HG02981 (cell line): ENCODE data around the gene GKN1.

Experiments used
- ATAC-seq: cut with Tn5 transposase; IDR thresholded peaks from one replicate; pipeline ENCODE4 v1.9.1; 2021; ENCODE audit warnings: mild to moderate bottlenecking, moderate library complexity; ENCODE audit not compliant: unreplicated experiment

GKN1 gene

DNA sequence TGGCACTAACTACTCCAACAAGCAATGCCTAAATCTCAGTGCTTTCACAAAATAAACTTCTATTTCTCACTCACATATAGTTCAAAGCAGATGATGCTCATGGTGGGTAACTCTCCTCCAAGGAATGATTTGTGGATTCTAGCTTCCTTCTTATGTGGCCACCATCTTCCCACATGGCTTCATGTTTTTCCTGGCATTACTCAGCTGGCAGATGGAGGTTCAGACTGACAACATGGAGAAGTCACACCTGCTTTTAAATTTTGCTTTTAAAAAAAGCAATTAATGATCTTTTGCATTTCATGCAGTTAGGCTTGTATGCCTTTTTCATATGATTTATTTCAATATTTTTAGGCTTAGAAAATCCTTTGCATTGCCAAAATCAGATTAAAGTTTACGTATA is 15.4 kb upstream of the GKN1 start:
- no peak for ATAC-seq

DNA sequence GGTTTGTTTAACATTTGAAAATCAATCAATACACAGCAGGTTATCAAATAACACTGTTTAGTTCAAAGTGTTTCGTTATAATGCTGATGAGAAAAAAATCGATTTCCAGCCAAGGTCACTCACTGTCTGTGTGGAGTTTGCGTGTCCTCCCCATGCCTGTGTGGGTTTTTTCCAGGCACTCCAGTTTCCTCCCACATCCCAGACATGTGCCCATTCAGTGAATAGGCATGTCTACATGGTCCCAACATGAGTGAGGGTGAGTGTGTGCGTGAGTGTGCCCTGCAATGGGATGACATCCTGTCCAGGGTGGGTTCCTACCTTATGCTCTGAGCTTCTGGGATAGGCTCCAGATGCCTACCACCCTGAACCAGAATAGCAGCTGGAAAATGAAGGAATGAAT is 13.1 kb upstream of the GKN1 start:
- ATAC-seq, result no peak

GRCh38 chr2:68964282-68964681 is 10.2 kb upstream of the GKN1 start:
- ATAC-seq, result no peak

DNA sequence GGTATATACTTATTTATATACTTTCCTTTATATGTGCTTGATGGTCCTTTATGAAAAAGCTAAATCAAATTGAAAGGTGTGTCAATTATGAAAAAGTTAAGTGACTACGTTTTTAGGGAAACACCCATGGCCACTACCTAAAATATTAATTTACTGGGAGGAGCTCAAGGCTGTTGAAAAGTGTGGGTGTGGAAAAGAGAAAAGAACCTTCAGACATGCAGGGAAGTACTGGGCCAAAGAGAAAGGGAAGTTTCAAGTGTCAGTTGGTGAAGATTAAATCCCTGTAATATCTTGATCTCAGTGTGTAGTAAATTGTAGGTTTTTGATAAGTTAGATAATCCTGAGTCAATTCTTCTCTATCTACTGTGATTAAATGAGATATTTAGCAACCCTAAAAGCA is 6.2 kb upstream of the GKN1 start:
- no peak for ATAC-seq

DNA sequence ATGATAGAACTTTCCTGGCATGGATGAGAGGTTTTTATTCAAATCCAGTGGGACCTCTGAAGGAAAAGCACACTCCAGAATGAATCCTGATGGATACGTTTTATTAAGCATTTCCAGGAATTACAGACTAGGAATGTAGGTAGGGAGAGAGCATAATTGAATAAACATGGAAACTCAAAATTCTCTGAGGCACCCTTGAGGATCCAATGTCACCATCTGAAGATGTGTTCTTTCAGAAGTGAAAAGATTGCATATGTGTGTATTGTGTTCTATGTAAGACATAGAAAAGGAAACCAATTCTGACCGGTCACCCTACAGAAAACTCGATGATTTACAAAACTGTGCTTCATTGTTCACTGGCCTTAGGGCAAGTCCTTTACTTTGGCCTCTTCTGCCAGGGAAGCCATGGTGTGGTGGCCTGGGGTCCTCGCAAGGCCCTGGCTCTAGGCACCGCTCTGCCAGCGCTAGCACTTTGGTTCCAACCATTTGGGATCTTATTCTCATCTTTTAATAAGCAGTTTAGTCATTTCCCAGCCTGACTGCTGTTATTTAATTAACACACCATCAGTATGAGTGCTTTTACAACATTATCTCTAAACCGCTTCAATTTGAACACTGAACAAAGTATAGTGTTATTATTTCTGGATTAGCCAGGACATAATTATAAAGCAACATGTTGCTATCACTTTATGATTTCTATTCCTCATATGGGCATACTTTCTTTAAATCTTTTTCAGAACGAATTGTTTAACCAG is 4.5 kb upstream of the GKN1 start:
- no peak for ATAC-seq

GRCh38 chr2:68970566-68971265 is 3.7 kb upstream of the GKN1 start:
- ATAC-seq, result no peak

- no peak for ATAC-seq
Measured at GRCh38 chr2:68971591-68972231, 2.7 kb upstream of the GKN1 start.

GRCh38 chr2:68974946-68975665 is 670 bp downstream of the GKN1 start:
- no peak for ATAC-seq

GRCh38 chr2:68975844-68976243 is 1.4 kb downstream of the GKN1 start:
- no peak for ATAC-seq

DNA sequence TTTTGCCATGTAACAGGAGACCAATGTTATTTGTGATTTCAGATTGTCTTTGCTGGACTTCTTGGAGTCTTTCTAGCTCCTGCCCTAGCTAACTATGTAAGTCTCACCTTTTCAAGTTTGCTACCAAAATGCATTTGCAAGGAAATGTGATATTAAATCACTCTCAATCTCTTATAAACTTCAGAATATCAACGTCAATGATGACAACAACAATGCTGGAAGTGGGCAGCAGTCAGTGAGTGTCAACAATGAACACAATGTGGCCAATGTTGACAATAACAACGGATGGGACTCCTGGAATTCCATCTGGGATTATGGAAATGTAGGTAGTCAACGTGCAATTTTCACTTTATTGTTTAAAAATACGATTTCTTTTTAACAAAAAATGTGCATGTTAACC is 3.0 kb downstream of the GKN1 start:
- no peak for ATAC-seq

DNA sequence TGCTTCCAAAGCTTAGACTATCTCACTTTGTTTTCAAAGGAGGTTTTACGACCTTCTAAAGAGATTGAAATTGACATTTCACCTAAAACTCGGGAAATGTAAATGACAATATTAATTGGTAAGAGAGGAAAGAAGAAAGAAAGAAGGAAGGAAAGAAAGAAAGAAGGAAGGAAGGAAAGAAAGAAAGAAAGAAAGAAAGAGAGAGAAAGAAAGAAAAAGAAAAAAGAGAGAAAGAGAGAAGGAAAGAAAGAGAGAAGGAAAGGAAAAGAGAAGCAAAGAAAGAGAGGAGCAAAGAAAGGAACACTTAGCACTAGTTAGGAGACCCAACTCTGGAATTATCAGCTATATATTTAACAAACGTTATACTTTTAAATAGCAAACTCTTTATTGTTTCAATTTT is 3.7 kb downstream of the GKN1 start:
- no peak for ATAC-seq

GRCh38 chr2:68980956-68981355 is 6.5 kb downstream of the GKN1 start:
- no peak for ATAC-seq

DNA sequence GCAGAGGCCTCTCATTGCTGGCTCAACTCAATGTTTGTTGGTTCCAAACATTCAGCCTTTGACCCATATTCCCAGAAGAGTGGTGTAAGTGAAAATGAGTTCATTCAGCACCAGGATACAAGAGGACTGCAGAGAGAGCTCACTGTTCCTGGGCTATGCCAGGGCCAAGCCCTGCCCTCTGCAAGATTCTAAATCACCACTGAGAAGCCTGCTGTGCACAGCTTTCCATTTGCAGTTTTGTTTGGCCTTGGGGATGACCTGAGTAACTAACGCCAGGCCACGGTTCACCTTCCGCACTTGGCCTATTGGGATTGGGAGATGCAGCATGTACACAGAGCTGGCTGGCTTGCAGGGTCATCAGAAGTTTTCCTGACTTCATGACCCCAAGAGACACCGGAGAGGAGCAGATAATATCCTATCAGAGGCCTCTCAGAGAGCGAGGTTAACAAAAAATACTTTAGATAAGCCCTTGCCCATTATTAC is 12.6 kb downstream of the GKN1 start:
- no peak for ATAC-seq

GRCh38 chr2:68989035-68989434 is 14.6 kb downstream of the GKN1 start:
- ATAC-seq, result no peak

- no peak for ATAC-seq
Measured at GRCh38 chr2:68992341-68992740, 17.9 kb downstream of the GKN1 start.

- ATAC-seq, result no peak
Measured at GRCh38 chr2:68992933-68993332, 18.5 kb downstream of the GKN1 start.

DNA sequence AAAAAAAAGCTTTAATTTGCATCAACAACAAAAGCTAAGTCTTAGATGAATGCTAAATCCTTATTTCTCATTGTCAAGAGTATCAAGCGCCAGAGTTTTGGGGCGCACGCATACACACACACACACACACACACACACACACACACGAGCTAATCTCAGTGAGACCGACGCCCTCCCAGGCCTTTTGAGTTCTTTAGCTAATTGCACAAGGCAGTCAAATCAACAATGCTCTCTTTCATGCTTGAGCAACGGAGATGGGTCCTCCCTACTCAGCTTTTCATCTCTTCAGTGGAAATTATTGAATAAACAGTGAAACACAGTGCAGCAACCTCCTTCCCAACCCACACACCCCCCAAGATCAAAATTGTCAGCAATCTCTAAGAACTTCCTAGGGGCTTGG is 19.2 kb downstream of the GKN1 start:
- no peak for ATAC-seq

- ATAC-seq, result no peak
Measured at GRCh38 chr2:68994864-68995263, 20.4 kb downstream of the GKN1 start.

GRCh38 chr2:68995916-68996315 is 21.5 kb downstream of the GKN1 start:
- no peak for ATAC-seq

- ATAC-seq, result no peak
Measured at GRCh38 chr2:68997401-68997800, 23.0 kb downstream of the GKN1 start.

DNA sequence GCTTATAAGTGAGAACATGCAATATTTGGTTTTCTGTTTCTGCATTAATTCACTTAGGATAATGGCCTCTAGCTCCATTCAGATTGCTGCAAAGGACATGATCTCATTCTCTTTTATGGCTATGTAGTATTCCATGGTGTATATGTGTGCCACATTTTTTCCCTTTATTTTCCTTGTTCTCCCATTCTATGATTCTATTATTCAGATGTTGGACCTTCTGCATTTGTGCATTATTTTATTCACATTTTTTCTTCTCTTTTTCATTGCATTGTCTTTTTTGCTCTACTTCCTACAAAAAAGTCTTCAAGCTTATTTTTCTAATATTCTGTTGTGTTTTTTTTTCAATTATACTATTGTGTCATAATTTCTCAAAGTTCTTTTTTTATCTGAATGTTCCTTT is 27.4 kb downstream of the GKN1 start:
- no peak for ATAC-seq
